ENCODE results near the gene SLC66A2. TPM values are rescaled to one million over a fixed set of nuclear protein-coding genes. Genes with fewer than 3 reads are reported as not detected.

The SLC66A2 gene
- total RNA-seq, 2 donors from 2014 or later: 30.4 to 50.8 TPM

- Histone ChIP-seq H3K4me3 (no peak overlapping the region), H3K36me3 (replicated peaks in 1 of 2; ENCODE audit: insufficient read depth in 1 of 2, low read depth in 2 of 2) (no peaks in the 10 kb centered on the region), H3K4me1 (peaks cover 62% of the 10 kb centered on the region), H3K27ac (peak overlapping the region in 1 of 4 donors; percentile 83), H3K27me3 (no peaks in the 10 kb centered on the region), H3K9me3 (no peaks in the 10 kb centered on the region)
- 86 to 87% methylated on average over 20 to 23 of the region's 23 CpGs for WGBS, 2 donors
- ATAC-seq: no peak
- intact Hi-C loops (cut with DNase I): loop anchor here (10.0 kb wide), 1 partner anchor 76 kb away; no protein-coding TSS in a partner anchor
- TF ChIP-seq CTCF (IDR thresholded peaks at IDR 0.05) (no peak), POLR2A (IDR thresholded peaks at IDR 0.05) (no peak)
- DNase-seq: peak in 1 of 4 donors; percentile 10
These were observed 2.6 kb downstream of the SLC66A2 start for GRCh38 chr18:79948719-79949411.

- DNase-seq (peak in 1 of 4 donors; percentile 15), ATAC-seq (no peak)
- Histone ChIP-seq H3K27ac (no peak overlapping the region), H3K27me3 (no peaks in the 10 kb centered on the region), H3K36me3 (replicated peaks in 1 of 2; ENCODE audit: insufficient read depth in 1 of 2, low read depth in 2 of 2) (no peaks in the 10 kb centered on the region), H3K4me3 (no peak overlapping the region), H3K9me3 (no peaks in the 10 kb centered on the region), H3K4me1 (peaks cover 69% of the 10 kb centered on the region)
- WGBS, 2 donors: 84 to 87% methylated on average over 11 to 15 of the region's 15 CpGs
- no peak for TF ChIP-seq POLR2A (IDR thresholded peaks at IDR 0.05)
- TF ChIP-seq CTCF (IDR thresholded peaks at IDR 0.05): no peak
- intact Hi-C loops (cut with DNase I): loop anchor here (10.0 kb wide), 1 partner anchor 77 kb away; no protein-coding TSS in a partner anchor
These were observed 3.4 kb downstream of the SLC66A2 start for GRCh38 chr18:79947881-79948610.

GRCh38 chr18:79947054-79947755, 4.2 kb downstream of the SLC66A2 start:
- H3K36me3 ChIP-seq (replicated peaks in 1 of 2; ENCODE audit: insufficient read depth in 1 of 2, low read depth in 2 of 2): peaks cover 6% of the 10 kb centered on the region in 2 donors
- H3K4me1 ChIP-seq: peaks cover 72% of the 10 kb centered on the region
- H3K4me3 ChIP-seq: no peak overlapping the region
- TF ChIP-seq CTCF (IDR thresholded peaks at IDR 0.05) (no peak), POLR2A (IDR thresholded peaks at IDR 0.05) (no peak)
- no peaks in the 10 kb centered on the region for H3K9me3 ChIP-seq
- intact Hi-C loops (cut with DNase I): loop anchor here (10.0 kb wide), 1 partner anchor 78 kb away; no protein-coding TSS in a partner anchor
- H3K27me3 ChIP-seq: no peaks in the 10 kb centered on the region
- no peak overlapping the region for H3K27ac ChIP-seq
- DNase-seq (peak in 1 of 4 donors; percentile 7), ATAC-seq (no peak)
- WGBS, 2 donors: 88 to 89% methylated on average over 12 to 14 of the region's 14 CpGs

- peak overlapping the region in 3 of 4 donors; percentile 44 to 57 (median 54) for H3K27ac ChIP-seq
These were observed 6.1 kb downstream of the SLC66A2 start for GRCh38 chr18:79945118-79946042.

More at GRCh38 chr18:79945118-79946042, 6.1 kb downstream of the SLC66A2 start:
- intact Hi-C loops (cut with DNase I): loop anchor here (10.0 kb wide), 1 partner anchor 79 kb away; no protein-coding TSS in a partner anchor
- ATAC-seq: no peak
- Histone ChIP-seq H3K4me1 (peaks cover 77% of the 10 kb centered on the region), H3K27me3 (no peaks in the 10 kb centered on the region), H3K36me3 (replicated peaks in 1 of 2; ENCODE audit: insufficient read depth in 1 of 2, low read depth in 2 of 2) (peaks cover 6% of the 10 kb centered on the region in 2 donors), H3K9me3 (no peaks in the 10 kb centered on the region), H3K4me3 (no peak overlapping the region)
- TF ChIP-seq POLR2A (IDR thresholded peaks at IDR 0.05) (no peak), CTCF (IDR thresholded peaks at IDR 0.05) (no peak)
- DNase-seq: peak in 1 of 4 donors; percentile 11
- 62 to 71% methylated on average over 15 to 17 of the region's 17 CpGs for WGBS, 2 donors
